Body of pancreas (tissue), 4 donors: ENCODE results near the gene CNTNAP2.

ENCODE experiments used
- POLR2A ChIP-seq, 3 donors: fragments of 450-650 bp; IDR thresholded peaks; one replicate each; pipeline ENCODE4 v1.6.1; 2016; ENCODE audit warnings: antibody characterized with exemption in 3 of 3, mild to moderate bottlenecking in 2 of 3
- TF ChIP-seq, protein P1 (sequence below), 7 experiments: fragments of 450-650 bp in 4 of 7; fragments of 200-600 bp in 3 of 7; sonication (generic) in 3 of 7; IDR thresholded peaks; one replicate each; pipeline ENCODE4 v1.5.1; 2016 to 2019; ENCODE audit warnings: antibody characterized with exemption in 7 of 7

DNA sequence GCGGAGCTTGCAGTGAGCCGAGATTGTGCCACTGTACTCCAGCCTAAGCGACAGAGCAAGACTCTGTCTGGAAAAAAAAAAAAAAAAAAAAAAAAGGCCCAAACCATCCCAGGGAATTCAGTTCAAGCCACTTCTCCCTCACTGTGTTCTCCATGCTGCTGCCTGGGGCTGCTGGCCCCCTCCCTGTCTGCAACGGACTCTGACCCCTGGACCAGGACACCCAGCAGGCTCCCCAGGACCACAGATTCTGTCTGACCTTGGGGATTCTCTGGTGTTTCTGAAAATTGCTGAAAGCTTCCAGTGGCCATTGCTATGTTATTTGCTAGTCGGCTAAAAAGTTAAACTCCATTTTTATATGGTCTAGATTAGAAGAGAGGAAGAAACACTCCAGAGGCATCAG lies 2212.3 kb downstream of the CNTNAP2 start:
- TF ChIP-seq, protein P1, sequence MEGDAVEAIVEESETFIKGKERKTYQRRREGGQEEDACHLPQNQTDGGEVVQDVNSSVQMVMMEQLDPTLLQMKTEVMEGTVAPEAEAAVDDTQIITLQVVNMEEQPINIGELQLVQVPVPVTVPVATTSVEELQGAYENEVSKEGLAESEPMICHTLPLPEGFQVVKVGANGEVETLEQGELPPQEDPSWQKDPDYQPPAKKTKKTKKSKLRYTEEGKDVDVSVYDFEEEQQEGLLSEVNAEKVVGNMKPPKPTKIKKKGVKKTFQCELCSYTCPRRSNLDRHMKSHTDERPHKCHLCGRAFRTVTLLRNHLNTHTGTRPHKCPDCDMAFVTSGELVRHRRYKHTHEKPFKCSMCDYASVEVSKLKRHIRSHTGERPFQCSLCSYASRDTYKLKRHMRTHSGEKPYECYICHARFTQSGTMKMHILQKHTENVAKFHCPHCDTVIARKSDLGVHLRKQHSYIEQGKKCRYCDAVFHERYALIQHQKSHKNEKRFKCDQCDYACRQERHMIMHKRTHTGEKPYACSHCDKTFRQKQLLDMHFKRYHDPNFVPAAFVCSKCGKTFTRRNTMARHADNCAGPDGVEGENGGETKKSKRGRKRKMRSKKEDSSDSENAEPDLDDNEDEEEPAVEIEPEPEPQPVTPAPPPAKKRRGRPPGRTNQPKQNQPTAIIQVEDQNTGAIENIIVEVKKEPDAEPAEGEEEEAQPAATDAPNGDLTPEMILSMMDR (IDR thresholded peaks at IDR 0.05), result no peak
- no peak for TF ChIP-seq POLR2A (IDR thresholded peaks at IDR 0.05)
